Esophagus squamous epithelium (tissue), 4 donors: ENCODE measurements around the gene TPRX1.

Experiments
- POLR2A ChIP-seq, 4 donors: fragments of 450-650 bp; IDR thresholded peaks; one replicate each; pipeline ENCODE4 v1.6.1; 2017; ENCODE audit warnings: antibody characterized with exemption in 4 of 4, mild to moderate bottlenecking in 4 of 4, moderate library complexity in 3 of 4
- TF ChIP-seq, protein P1 (sequence below), 6 experiments: fragments of 450-650 bp in 4 of 6; fragments of 200-600 bp in 2 of 6; sonication (generic) in 2 of 6; IDR thresholded peaks; one replicate each; pipeline ENCODE4 v1.5.1; 2016 to 2019; ENCODE audit warnings: antibody characterized with exemption in 6 of 6, mild to moderate bottlenecking in 4 of 6, moderate library complexity in 4 of 6

DNA sequence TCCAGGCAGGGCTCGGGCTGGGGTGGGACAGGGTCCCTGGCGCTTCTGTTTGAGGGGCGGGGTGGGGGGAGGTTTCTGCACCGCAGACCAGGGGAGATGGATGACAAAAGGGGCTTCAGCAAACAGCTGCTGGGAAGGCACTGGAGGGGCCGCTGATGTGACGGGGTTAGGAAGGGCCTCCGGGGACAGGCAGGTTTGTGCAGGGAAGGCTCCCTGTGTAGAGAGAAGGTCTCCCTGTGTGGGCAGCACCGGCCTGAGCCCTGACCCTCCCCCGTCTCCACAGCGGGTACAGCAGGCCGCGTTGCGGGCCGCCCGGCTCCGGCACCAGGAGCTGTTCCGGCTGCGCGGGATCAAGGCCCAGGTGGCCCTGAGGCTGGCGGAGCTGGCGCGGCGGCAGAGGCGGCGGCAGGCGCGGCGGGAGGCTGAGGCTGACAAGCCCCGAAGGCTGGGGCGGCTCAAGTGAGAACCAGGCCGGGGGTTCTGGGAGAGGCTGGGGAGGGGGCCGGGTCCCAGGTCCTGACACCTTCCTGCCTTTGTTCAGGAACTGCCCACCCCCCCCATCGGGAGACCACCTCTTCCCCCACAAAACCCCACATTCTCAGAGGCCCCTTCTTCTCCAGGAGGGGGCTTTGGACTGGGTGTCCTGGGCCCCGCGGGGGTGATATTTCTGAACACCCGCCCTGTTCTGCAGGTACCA is 49.1 kb downstream of the TPRX1 start:
- TF ChIP-seq, protein P1, sequence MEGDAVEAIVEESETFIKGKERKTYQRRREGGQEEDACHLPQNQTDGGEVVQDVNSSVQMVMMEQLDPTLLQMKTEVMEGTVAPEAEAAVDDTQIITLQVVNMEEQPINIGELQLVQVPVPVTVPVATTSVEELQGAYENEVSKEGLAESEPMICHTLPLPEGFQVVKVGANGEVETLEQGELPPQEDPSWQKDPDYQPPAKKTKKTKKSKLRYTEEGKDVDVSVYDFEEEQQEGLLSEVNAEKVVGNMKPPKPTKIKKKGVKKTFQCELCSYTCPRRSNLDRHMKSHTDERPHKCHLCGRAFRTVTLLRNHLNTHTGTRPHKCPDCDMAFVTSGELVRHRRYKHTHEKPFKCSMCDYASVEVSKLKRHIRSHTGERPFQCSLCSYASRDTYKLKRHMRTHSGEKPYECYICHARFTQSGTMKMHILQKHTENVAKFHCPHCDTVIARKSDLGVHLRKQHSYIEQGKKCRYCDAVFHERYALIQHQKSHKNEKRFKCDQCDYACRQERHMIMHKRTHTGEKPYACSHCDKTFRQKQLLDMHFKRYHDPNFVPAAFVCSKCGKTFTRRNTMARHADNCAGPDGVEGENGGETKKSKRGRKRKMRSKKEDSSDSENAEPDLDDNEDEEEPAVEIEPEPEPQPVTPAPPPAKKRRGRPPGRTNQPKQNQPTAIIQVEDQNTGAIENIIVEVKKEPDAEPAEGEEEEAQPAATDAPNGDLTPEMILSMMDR (IDR thresholded peaks at IDR 0.05) = no peak
- no peak for TF ChIP-seq POLR2A (IDR thresholded peaks at IDR 0.05)
